ENCODE measurements around the gene SH3D19.
A peak's percentile ranks its signal among the peaks of the same experiment; 100 is the strongest.
"Not testable (repeated sequence)": the region's sequence is repeated elsewhere in the genome, so short reads cannot be mapped to it uniquely, and the experiment has no call there.

SH3D19 gene

GRCh38 chr4:151287409-151287808, 38.0 kb downstream of the SH3D19 start:
- H3K4me2 ChIP-seq, result no peak overlapping the region
- no peaks in the 10 kb centered on the region for H3K79me2 ChIP-seq (ENCODE audit: insufficient read depth, low read depth)
- no peaks in the 10 kb centered on the region for H3K4me1 ChIP-seq (ENCODE audit: low read depth, poor library complexity, severe bottlenecking)
- no peaks in the 10 kb centered on the region for H4K20me1 ChIP-seq (ENCODE audit: insufficient read depth)
- no peaks in the 10 kb centered on the region for H3K36me3 ChIP-seq (ENCODE audit: insufficient read depth)
- no peaks in the 10 kb centered on the region for H3K27me3 ChIP-seq (ENCODE audit: insufficient read depth, low read depth)
- no peak overlapping the region for H3K4me3 ChIP-seq (IDR thresholded peaks at IDR 0.05; ENCODE audit: insufficient read depth, low read depth, low read length)
- H2AFZ ChIP-seq (ENCODE audit: low read depth), result no peak overlapping the region
- H3K9ac ChIP-seq, result no peak overlapping the region
- no peak for TF ChIP-seq CTCF (conservative IDR thresholded peaks at IDR 0.05; ENCODE audit: low read depth, low read length)
- H3K27ac ChIP-seq, result no peak overlapping the region

GRCh38 chr4:151284534-151285245, 40.7 kb downstream of the SH3D19 start:
- H3K4me2 ChIP-seq, result no peak overlapping the region
- H3K9ac ChIP-seq, result no peak overlapping the region
- H3K36me3 ChIP-seq (ENCODE audit: insufficient read depth), result no peaks in the 10 kb centered on the region
- H3K27ac ChIP-seq, result no peak overlapping the region
- H3K4me1 ChIP-seq (ENCODE audit: low read depth, poor library complexity, severe bottlenecking), result no peaks in the 10 kb centered on the region
- no peak for TF ChIP-seq CTCF (conservative IDR thresholded peaks at IDR 0.05; ENCODE audit: low read depth, low read length)
- no peak overlapping the region for H2AFZ ChIP-seq (ENCODE audit: low read depth)
- no peak overlapping the region for H3K4me3 ChIP-seq (IDR thresholded peaks at IDR 0.05; ENCODE audit: insufficient read depth, low read depth, low read length)
- no peaks in the 10 kb centered on the region for H4K20me1 ChIP-seq (ENCODE audit: insufficient read depth)
- H3K79me2 ChIP-seq (ENCODE audit: insufficient read depth, low read depth), result no peaks in the 10 kb centered on the region
- H3K27me3 ChIP-seq (ENCODE audit: insufficient read depth, low read depth), result no peaks in the 10 kb centered on the region

GRCh38 chr4:151276787-151277562, 48.4 kb downstream of the SH3D19 start, which contains the start of gene PRSS48:
Gene PRSS48, plus strand, starts transcription at chr4:151277161. Its CDS starts 12 bp downstream, at chr4:151277173.
- Histone ChIP-seq H3K4me3 (IDR thresholded peaks at IDR 0.05; ENCODE audit: insufficient read depth, low read depth, low read length) (no peak within 1 kb of the TSS), H3K27ac (no peak within 1 kb of the TSS), H3K27me3 (ENCODE audit: insufficient read depth, low read depth) (no peaks in the 10 kb centered on the region), H3K36me3 (ENCODE audit: insufficient read depth) (no peaks in the 10 kb centered on the region), H4K20me1 (ENCODE audit: insufficient read depth) (no peaks in the 10 kb centered on the region), H3K4me2 (no peak within 1 kb of the TSS), H3K79me2 (ENCODE audit: insufficient read depth, low read depth) (no peaks in the 10 kb centered on the region), H3K4me1 (ENCODE audit: low read depth, poor library complexity, severe bottlenecking) (no peaks in the 10 kb centered on the region), H2AFZ (ENCODE audit: low read depth) (no peak within 1 kb of the TSS), H3K9ac (no peak within 1 kb of the TSS)
- TF ChIP-seq CTCF (conservative IDR thresholded peaks at IDR 0.05; ENCODE audit: low read depth, low read length), result peak; percentile 94

- H3K4me3 ChIP-seq (IDR thresholded peaks at IDR 0.05; ENCODE audit: insufficient read depth, low read depth, low read length); H3K9ac ChIP-seq; H3K27ac ChIP-seq; H3K4me1 ChIP-seq (ENCODE audit: low read depth, poor library complexity, severe bottlenecking); H3K36me3 ChIP-seq (ENCODE audit: insufficient read depth); H3K4me2 ChIP-seq; H4K20me1 ChIP-seq (ENCODE audit: insufficient read depth); H3K79me2 ChIP-seq (ENCODE audit: insufficient read depth, low read depth); H2AFZ ChIP-seq (ENCODE audit: low read depth); H3K27me3 ChIP-seq (ENCODE audit: insufficient read depth, low read depth): not testable (repeated sequence)
Measured at GRCh38 chr4:151268905-151269304, 56.5 kb downstream of the SH3D19 start.

Measured in KMS-11 (cell line).